HFF-Myc (cell line): Measurements from ENCODE around the gene HHATL.

Experiments used
- DNase-seq: peaks from one replicate; pipeline ENCODE4 v3.0.0-alpha.2; 2011; ENCODE audit warnings: low read depth; ENCODE audit errors: extremely low read depth
- H3K4me3 ChIP-seq: replicated peaks from 2 replicates; pipeline ENCODE4 v1.5.1; 2011; ENCODE audit warnings: low read depth, mild to moderate bottlenecking, control low read depth, low read length
- TF ChIP-seq, protein P1 (sequence below): IDR thresholded peaks from 2 replicates; pipeline ENCODE4 v1.5.1; 2012; ENCODE audit warnings: mild to moderate bottlenecking, low read depth, low read length, control low read depth; ENCODE audit errors: missing control alignments

Gene HHATL

GRCh38 chr3:42655331-42655888 is 47.2 kb downstream of the HHATL start:
- peak overlapping the region; percentile 74 for H3K4me3 ChIP-seq
- TF ChIP-seq, protein P1, sequence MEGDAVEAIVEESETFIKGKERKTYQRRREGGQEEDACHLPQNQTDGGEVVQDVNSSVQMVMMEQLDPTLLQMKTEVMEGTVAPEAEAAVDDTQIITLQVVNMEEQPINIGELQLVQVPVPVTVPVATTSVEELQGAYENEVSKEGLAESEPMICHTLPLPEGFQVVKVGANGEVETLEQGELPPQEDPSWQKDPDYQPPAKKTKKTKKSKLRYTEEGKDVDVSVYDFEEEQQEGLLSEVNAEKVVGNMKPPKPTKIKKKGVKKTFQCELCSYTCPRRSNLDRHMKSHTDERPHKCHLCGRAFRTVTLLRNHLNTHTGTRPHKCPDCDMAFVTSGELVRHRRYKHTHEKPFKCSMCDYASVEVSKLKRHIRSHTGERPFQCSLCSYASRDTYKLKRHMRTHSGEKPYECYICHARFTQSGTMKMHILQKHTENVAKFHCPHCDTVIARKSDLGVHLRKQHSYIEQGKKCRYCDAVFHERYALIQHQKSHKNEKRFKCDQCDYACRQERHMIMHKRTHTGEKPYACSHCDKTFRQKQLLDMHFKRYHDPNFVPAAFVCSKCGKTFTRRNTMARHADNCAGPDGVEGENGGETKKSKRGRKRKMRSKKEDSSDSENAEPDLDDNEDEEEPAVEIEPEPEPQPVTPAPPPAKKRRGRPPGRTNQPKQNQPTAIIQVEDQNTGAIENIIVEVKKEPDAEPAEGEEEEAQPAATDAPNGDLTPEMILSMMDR: no peak
- no peak for DNase-seq

DNA sequence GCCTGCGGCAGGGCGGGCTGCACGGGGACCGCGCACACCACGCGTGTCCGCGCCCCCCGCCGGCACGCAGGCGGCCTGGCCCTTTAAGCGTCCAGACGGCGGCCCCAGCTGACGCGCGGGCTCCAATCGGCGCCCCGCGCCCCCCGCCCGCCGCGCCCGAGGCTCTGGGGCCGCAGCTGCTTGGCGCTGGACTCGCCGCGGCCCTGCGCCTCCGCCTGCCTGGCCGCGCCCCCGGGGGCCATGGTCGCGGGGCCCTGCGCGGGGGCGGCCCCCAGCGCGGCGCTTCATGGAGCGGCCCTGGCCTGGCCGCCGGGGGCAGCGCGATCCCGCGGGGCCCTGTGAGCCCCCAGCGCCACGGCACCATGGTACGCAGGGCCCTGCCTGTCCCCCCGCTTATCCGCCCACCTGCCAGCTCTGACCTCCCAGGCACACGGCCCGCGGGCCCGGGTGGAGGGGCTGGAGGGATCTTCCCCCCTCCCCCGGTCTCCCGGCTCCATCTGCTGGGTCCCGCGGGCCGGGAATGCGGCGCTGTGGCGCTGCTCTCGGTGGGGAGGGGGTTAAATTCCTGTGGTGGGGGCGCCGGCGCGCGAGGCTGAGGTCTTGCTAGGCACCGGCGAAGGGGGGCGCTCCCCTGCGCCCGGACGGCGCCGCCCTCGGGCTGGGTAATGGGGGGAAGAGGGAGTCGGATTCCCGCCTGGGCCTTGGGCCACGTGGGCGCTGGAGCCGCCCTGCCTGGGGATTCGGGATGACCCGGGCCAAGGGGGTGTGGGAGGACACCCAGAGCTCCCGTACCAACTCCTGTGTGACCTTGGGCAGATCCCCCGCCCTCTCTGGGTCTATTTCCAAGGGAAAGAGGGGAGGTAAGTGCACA is 48.0 kb downstream of the HHATL start:
- no peak for DNase-seq
- peak overlapping the region; percentile 74 for H3K4me3 ChIP-seq
- TF ChIP-seq, protein P1: no peak

DNA sequence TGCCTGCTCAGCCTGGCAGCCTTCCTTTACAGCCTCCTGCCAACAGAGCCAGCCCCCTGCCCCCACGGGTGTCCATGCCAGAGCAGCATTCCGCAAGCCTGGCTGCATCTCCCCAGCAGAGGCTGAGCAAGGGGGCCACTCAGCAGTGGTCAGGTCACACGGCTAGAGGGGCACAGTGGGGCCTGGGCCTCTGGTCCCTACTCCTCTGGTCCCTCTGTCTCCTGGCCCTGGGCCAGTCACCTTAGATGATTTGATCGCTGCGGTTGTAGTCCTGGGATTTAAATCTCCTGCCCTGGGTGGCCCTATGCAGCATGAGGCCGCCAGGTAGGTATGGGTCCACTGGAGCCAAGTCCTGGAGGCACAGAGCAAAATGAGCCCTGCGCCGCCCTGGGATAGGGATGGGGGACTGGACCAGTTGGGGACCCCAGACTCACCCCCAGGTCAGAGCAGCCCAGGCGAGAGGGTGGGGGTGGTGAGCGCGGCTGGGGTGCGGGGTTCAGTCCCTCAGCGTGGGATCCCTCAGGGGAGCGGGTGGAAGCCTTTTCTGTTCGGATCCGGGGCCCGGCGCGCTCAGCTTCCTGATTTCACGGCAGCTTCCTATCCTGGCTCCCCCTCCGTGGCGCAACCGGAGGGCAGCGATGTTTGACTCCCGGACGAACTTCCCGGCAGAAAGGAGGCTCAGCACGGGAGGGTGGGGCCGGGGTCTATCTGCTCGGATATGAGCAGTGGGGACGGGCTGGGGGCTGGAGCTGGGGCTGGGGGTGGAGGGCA is 48.9 kb downstream of the HHATL start, which contains the start of gene ZBTB47:
ZBTB47 (plus strand) TSS at position 138 of the 771 bp plus-strand sequence. CDS start 4,659 bp downstream, outside the sequence.
- peak within 1 kb of the TSS; percentile 74 for H3K4me3 ChIP-seq
- TF ChIP-seq, protein P1: no peak
- no peak for DNase-seq

DNA sequence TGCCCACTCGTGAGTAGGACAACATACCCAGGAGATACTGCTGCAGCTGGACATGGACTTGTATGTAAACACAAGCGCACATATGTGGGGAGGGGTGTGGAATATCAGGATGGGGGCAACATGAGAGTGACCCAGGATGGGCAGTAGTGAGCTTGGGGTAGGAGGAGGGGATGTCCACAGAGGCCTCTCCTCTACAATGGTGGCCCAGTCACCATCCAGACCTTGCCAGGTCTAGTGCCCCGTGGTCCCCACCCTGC is 49.4 kb downstream of the HHATL start:
- peak overlapping the region; percentile 74 for H3K4me3 ChIP-seq
- no peak for DNase-seq
- TF ChIP-seq, protein P1: no peak

GRCh38 chr3:42652611-42653302 is 49.8 kb downstream of the HHATL start:
- no peak for DNase-seq
- H3K4me3 ChIP-seq: peak overlapping the region; percentile 74

DNA sequence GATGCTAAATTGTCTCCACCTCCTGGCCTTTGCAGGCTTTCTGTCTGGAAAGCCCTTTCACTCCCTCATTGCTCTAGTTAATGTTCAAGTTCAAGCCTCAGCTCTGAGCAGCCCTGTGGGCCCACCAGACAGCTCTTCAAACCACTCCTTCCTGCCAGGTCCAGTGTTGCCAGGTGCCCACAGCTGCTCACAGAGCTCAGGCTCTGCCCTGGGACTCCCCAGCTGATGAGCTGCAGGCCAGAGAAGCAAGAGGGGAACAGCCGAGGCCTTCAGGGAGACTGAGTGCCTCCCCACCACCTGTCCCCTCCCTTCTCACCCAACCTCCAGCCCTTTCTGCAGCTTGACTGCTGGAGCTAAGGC is 50.4 kb downstream of the HHATL start:
- no peak for DNase-seq
- peak overlapping the region; percentile 74 for H3K4me3 ChIP-seq
- TF ChIP-seq, protein P1: no peak

More at GRCh38 chr3:42652611-42653302, 49.8 kb downstream of the HHATL start:
- TF ChIP-seq, protein P1: no peak
